GM21786 (cell line): Measurements from ENCODE around the gene FBLN1.
"Not testable (repeated sequence)": the region's sequence is repeated elsewhere in the genome, so short reads cannot be mapped to it uniquely, and the experiment has no call there.

Source experiments
- ATAC-seq: cut with Tn5 transposase; IDR thresholded peaks from one replicate; pipeline ENCODE4 v1.9.1; 2021; ENCODE audit not compliant: unreplicated experiment

Gene FBLN1

GRCh38 chr22:45502215-45503049 lies at the start of gene FBLN1:
FBLN1 (plus strand) TSS chr22:45502883; CDS start chr22:45502986, 103 bp downstream.
- no peak for ATAC-seq

GRCh38 chr22:45453764-45454163 lies 48.9 kb upstream of the FBLN1 start:
- ATAC-seq = no peak

GRCh38 chr22:45454275-45454674 lies 48.4 kb upstream of the FBLN1 start:
- ATAC-seq = no peak

GRCh38 chr22:45455212-45455611 lies 47.5 kb upstream of the FBLN1 start:
- no peak for ATAC-seq

- ATAC-seq = no peak
These were observed 47.1 kb upstream of the FBLN1 start for GRCh38 chr22:45455621-45456020.

- ATAC-seq = no peak
These were observed 45.9 kb upstream of the FBLN1 start for GRCh38 chr22:45456811-45457210.

- no peak for ATAC-seq
These were observed 44.2 kb upstream of the FBLN1 start for GRCh38 chr22:45458532-45458931.

GRCh38 chr22:45459235-45459634 lies 43.4 kb upstream of the FBLN1 start:
- ATAC-seq = no peak

- no peak for ATAC-seq
These were observed 42.2 kb upstream of the FBLN1 start for GRCh38 chr22:45460288-45461109.

- ATAC-seq = no peak
These were observed 40.5 kb upstream of the FBLN1 start for GRCh38 chr22:45462034-45462655.

- ATAC-seq = not testable (repeated sequence)
These were observed 39.0 kb upstream of the FBLN1 start for GRCh38 chr22:45463691-45464090.

GRCh38 chr22:45465633-45466032 lies 37.0 kb upstream of the FBLN1 start:
- no peak for ATAC-seq

- no peak for ATAC-seq
These were observed 33.8 kb upstream of the FBLN1 start for GRCh38 chr22:45468872-45469271.

- no peak for ATAC-seq
These were observed 33.2 kb upstream of the FBLN1 start for GRCh38 chr22:45469281-45470073.

GRCh38 chr22:45470871-45471270 lies 31.8 kb upstream of the FBLN1 start:
- no peak for ATAC-seq

- no peak for ATAC-seq
These were observed 30.3 kb upstream of the FBLN1 start for GRCh38 chr22:45472426-45472825.

GRCh38 chr22:45473626-45474237 lies 29.0 kb upstream of the FBLN1 start:
- no peak for ATAC-seq

GRCh38 chr22:45475063-45475747 lies 27.5 kb upstream of the FBLN1 start:
- ATAC-seq = no peak

GRCh38 chr22:45475851-45476514 lies 26.7 kb upstream of the FBLN1 start:
- ATAC-seq = no peak
